NCI-H146 treated with DMSO at 0.1 percent for 48 hours (cell line): ENCODE data around the gene EML4.
"Not testable (repeated sequence)": the region's sequence is repeated elsewhere in the genome, so short reads cannot be mapped to it uniquely, and the experiment has no call there.

ENCODE experiments used
- DNase-seq: peaks from one replicate; lab custom pipeline; 2025; ENCODE audit not compliant: unreplicated experiment; lab: John Stamatoyannopoulos, UW

Gene EML4

DNA sequence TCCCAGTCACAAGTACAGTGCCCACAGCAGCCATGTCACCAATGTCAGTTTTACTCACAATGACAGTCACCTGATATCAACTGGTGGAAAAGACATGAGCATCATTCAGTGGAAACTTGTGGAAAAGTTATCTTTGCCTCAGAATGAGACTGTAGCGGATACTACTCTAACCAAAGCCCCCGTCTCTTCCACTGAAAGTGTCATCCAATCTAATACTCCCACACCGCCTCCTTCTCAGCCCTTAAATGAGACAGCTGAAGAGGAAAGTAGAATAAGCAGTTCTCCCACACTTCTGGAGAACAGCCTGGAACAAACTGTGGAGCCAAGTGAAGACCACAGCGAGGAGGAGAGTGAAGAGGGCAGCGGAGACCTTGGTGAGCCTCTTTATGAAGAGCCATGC, 160.6 kb downstream of the EML4 start:
- no peak for DNase-seq

DNA sequence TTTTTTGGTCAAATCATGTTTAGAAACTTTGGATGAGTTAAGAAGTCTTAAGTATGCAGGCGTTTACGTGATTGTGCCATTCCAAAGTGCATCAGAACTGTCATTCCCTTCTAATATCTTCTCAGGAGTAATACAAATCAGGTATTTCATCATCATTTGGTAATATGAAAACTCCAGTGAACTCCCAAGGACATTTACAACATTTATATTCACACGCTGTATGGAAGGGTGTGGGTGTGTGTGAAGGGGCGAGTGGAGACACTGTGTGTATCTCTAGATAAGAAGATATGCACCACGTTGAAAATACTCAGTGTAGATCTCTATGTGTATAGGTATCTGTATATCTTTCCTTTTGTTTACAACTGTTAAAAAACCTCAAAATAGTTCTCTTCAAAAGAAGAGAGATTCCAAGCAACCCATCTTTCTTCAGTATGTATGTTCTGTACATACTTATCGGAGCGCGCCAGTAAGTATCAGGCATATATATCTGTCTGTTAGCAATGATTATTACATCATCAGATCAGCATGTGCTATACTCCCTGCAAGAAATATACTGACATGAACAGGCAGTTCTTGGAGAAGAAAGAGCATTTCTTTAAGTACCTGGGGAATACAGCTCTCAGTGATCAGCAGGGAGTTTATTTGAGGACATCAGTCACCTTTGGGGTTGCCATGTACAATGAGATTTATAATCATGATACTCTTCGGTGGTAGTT, 162.6 kb downstream of the EML4 start:
- DNase-seq = no peak

DNA sequence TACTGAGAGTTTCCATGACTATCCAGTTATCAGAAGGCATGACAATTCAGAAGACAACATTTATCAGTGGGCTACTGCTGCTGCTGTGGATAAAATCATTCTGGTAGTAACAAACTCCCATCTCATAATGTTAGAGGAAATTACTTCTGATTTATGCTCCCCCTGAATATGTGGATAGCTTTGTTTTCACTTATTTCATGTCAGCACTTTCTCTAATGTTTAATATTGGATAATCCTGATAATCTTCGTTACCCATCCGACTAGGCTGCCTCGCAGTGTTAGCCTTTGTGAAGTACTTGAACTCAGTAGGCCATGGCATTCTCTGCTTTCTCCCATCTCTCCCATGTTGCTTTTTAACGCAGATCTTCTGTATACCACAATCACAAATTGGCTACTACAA, 163.4 kb downstream of the EML4 start:
- no peak for DNase-seq

DNA sequence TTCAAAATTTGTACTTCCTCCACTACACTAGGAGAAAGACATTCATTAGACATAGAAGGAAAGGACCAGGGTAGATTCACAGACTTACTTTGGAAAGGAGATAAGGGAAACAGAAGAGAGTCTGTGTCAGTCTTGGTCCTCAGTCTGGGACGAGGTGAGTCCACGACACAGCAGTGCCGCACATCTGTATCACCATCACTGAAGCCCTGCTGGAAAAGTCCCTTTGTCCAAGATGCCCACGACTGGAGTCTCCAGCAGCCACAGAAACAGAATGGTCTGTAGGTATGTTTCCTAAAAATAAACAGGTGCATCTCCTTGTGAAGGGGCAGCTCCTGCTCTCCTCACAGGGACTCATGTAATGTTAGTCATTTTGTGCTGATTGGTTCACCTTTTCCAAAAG, 164.4 kb downstream of the EML4 start:
- DNase-seq = no peak

DNA sequence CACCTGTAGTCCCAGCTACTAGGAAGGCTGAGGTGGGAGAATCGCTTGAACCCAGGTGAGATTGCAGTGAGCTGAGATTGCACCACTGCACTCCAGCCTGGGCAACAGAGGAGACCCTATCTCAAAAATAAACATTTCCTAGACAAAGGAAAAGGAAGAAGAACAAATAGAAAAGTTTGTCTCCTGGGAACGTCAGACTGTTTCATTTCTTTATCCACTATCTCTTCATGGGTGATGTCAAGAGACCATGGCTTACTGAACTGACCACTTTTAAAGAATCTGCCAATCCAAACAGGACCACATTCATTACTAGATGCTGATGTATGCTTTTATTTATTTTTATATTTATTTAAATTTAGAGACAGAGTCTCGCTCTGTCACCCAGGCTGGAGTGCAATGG, 165.1 kb downstream of the EML4 start:
- DNase-seq = no peak

DNA sequence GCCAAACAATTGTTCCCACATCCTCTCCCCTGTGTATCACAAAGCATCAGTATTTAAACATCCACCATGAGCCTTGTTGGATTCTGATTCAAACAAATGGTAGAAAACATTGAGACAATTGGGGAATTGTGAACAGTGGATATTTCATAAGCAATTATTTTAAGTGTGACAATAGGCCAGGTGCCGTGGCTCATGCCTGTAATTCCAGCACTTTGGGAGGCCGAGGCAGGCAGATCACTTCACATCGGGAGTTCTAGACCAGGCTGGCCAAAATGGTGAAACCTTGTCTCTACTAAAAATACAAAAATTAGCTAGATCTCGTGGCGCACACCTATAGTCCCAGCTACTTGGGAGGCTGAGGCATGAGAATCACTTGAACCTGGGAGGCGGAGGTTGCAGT, 165.7 kb downstream of the EML4 start:
- DNase-seq = not testable (repeated sequence)

DNA sequence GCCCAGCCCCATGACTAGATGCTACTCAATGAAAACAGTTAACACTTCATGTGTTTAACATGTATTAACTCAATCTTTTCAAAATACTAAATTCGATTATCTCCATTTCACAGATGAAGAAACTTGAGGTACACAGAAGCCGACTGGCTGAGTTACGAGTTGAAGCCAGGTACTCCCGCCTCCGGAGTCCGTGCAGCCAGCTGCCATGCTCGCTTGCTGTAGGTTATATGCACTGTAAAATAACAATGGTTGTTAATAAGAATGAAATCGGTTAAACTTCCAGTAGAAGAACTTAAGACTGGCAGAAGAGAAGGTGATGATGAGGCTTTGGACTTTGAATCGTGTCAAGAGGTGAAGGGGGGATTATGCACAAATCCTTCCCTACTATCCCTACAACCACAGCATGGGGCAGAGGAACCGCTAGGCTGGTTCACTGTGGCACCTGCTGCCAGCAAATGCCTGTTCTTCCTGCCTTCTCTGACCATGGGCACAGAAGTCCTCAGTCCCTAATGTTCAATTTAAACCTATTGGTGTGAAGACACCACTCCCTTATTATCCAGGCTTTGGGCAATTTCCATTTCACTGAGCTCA, 166.5 kb downstream of the EML4 start:
- no peak for DNase-seq

DNA sequence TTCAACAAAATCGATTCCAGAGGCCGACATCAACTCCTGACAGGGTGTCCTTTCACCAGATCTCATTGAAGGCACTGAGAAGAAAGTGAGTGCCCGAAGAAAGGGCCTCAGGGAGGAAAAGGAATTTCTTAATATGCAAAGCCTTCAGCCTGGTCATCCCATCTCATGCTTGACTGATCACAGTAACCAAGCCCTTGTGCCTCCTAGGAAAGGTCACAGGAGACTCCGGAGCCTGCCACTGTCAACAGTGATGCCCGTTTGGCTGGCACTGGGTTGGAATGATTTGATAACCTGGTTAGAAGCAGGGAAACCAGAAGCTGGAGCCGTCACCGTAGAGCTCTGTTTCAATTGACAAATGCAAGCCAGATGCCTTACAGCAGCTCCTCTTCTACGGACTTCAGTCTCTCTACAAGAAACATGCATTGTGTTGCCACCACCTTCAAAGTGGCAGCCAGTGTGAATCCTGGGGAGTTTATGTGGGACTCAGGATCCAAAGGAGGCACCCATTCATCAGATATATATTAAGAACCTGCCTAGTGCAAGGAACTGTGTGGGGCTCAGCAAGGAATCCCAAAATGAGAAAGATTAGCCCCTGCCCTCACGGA, 167.3 kb downstream of the EML4 start:
- DNase-seq = no peak

DNA sequence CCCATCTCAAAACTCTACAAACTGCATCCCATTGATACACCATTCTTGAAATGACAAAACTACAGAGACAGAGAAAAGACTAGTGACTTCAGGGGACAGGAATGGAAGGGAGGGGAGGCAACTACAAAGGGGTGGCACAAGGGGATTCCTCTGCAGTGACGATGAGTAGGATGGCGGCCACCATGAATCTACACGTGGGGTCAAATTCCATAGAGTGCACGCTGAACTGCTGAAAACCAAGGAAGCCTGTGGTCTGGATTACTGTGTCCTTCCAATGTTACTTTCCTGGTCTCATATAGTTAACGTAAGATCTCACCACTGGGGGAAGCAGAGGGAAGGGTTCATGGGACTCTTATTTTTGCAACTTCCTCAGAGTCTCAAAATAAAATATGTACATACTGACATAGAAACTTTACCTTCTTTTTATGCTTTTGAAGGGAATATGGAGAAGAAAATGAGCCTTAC, 168.2 kb downstream of the EML4 start:
- DNase-seq = no peak

DNA sequence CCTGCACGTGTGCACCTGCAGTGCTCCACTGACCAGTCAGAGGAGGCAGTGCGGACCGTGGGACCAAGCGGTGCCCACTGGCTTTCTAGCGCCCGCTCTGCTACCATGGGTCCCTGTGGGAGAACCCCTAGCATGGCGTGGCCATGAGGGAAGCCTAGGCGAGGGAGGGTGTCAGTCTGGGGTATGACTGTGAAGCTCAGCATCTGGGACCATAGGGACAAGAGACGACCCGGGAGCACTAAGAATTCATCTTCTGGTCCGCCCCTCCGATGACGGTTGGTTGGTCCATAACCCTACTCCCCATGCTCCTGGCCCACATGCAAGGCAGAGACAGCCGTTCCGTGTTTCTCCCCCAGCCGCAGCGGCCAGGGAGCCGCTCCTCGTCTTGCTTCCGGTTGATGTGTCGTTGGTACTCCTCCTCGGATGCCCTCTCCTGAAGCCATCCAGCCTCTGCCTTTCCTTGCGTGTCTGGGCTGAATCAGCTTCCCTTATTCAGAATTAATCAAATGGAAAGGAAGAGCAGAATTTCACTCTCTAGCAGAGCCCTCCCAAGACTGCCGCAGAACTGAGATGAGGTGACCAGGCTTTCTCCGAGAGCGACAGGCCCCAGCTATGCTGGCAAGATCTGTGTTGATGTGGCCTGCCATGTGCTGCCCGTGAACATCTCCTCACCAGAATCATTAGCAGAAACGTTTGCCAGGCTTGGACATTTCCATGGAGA, 168.9 kb downstream of the EML4 start:
- no peak for DNase-seq

DNA sequence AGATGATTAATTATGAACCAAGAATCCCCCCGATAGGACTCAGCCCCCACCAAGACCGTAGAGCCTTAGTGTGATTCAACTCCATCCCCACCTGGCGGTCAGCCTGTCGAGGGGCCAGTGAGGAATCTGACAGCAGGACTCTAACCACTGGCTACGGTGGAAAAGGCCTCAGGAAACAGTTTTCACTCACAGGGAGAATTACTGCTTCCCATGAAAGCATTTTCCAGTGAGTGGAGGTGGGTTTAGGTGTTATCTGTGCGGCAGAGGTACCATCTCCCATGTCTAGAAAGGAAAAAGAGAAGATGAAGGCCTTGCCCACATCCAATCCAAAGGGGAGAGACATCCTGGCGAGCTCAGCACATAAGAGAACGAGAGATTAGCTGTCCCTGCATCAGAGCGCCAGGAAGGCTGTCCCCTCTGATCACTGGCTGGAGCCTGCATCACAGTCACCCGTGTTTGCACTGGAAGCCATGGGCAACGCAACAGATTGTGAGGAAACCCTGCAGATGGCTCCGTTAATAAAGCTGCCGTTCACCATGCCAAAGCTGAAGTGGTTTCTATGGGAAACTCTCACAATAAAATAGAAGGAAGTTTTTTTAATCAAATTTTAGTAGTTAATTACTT, 169.5 kb downstream of the EML4 start:
- no peak for DNase-seq

DNA sequence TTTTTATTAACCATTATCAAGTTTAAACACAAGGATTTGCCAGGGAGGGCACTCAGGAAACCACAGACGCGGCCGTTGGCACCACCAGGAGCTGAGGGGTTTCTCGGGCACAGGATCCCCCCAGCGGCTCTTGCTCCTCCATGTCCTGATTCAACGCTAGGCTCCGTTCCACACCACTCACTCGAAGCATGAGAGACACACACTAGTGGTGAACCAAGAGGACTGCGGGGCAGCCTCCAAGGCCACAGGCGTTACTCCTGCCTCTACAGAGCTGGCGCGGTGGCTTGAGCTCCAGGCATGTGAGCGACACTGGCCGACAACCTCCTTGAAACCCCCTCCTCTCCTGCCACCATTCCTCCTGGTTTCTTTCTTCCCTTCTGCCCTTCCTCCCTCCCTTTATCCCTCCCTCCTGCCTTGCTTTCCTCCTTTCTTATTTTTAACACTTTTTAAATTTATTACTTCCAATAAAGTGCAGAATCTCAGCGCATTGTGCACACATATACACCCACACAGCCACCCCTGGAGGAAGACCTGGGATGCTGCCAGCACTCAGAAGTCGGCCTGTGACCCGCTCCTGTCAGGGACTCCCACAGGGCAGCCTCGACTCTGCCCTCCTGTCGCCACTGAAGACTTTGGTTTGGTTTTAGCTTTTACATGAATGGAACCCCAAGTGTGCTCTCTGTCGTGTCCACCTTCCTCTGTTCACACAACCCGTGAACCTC, 170.2 kb downstream of the EML4 start:
- no peak for DNase-seq

DNA sequence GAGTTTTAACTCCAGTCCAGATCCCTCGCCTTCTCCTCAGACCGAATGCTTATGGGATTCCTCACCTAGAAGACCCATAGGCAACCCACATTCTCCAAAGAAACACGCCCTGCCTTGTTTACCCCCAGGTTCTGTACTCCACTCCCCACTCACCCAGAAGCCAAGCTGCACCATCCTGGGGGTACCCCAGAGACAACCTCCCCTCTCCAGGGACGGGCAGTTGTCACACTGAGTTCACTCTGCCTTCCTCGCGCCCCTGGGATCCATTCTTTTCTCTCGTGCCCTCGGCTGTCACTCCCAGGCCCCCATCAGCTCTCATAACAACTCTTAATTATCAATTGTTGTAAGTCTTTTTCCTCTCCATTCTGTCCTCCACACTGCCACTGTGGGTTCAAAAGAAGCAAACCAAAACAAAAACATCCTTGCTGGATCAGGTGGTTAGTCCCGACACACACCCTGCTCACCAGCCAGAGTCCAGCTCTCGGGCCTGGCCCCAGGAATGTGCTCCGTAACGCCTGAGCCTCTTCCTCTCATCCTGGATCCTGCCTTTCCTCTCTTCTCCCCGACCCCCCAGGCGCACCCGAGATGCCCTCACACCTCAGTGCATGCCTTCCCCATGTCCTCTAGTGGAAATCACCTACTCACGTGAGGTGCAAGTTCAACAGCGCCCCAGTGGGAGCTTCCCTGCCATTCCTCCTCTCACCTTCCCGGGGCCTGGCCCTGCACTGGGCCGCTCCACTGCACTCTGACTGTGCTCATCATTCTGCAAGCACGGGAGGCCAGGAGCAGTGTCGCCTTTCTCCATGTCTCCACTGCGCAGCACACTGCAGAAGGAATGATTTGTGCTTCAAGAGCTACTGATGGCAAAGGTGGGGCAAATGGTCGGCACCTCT, 171.1 kb downstream of the EML4 start:
- no peak for DNase-seq

DNA sequence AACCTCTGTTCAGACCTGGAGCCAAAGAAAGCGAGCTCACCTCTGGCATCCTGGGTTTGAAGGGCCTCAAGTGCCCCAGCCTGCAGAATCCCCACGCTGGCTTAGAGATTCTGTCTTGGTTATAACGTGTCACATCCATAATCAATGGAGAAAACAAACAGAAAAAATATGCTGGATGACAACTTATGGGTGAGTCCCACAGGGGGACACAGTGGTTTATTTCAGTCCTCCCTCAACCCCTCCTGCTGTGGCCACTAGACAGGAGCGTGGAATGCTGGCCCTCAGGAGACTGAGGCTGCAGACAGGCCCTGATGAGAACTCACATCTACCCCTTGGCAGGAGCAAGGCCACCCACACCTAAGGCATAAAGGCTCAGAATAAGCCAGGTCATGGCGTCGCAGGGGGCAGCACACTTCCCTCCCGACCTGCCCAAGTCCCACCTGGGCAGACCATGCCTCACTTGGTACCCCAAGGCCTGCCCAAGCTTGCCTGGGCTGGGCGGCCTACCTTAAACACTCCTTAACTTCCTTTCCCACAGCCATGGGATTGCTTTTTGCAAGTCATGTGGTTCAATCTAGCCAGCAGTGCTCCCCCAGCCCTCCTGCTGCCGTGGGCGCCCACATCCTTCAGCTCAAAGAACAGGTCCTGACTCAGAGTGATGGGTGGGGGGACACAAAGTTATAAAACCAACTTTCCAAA, 171.9 kb downstream of the EML4 start:
- DNase-seq = no peak

DNA sequence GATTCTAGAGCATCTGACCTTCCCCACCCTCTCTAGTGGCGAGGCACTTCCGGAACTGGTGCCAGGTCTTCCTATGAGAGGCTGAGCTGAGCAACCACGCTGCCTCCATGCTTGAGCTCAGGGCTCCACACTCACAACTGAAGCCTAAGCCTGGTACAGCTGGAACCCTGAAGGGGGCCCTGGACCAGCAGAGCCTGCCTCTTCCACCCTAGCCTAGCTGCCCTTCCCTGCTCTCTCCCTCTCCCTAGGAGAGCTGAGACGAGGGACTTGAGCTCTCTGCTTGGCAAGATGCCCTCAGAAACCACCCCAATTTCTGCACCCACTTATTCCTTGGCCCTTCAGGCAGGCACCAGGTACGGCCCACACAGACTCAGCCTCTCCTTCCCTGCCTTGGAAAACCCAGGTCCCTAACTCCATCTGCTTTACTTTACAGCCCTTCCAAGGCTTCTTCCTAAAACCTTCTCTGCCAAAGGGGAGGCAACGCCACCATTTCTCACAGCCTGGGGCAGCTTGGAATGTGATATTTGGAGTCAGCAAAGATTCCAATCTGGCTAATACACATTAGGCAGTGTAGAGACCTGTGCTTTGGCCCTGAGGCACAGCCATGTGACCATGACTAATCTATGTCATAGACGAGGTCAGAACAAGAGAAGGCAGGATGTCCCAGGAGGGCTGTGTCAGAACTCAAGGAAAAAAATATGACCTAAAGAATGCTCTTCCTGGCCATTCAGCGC, 173.1 kb downstream of the EML4 start:
- no peak for DNase-seq

DNA sequence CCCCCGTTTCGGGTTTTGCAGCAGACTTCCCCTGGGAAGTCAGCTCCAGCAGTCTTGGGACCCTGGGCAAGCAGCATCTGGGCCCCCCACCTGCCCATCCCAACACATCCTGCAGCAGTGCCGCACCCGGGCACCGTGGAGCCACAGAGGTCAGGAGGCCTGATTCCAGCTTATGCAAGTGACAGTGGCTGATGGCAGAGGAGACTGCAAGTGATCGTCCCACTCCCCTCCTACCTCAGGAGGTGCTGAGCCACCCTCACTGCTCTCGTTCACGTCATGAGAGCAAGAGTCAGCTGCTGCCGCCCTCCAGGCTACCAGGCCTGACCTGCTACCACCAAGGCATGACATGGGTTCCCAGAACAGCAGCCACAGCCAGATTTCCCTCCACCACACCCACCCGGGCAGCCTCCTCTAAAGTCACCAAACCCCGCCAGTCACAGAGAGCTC, 173.7 kb downstream of the EML4 start:
- DNase-seq = no peak

DNA sequence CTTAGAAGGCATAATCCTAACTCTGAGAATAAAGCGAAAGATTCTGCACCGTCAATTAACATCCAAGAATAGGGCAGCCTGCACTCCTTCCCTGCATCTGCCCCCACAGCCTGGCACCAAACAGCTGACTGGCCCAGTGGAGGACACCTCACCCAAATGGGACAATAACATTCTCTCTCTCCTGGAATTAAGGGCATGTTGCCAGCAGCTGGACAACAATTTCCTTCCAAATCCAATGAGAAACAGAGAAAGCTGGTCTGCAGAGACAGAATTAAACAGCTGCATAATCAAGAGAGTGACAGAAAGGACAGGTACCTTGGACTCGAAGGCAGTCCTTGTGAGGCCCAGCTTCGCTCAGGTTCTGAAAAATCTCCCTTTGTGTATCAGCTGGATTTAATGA, 176.8 kb downstream of the EML4 start:
- DNase-seq = no peak

DNA sequence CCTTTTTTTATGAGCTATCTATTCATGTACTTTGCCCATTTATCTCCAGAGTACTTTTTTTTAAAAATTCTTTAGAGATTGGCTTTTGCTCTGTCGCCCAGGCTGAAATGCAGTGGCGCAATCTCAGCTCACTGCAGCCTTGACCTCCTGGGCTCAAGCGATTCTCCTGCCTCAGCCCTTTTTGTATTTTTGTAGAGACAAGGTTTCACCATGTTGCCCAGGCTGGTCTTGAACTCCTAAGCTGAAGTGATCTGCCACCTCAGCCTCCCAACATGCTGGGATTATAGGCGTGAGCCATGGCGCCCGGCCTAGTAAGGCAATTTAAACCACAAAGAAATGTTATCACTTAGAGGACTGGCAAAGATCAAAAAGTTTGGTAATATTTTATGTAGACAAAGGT, 177.7 kb downstream of the EML4 start:
- not testable (repeated sequence) for DNase-seq
